Activated CD4-positive, alpha-beta T cell treated with anti-CD3 and anti-CD28 coated beads, Interleukin-2, amount 50 U/mL, for 24 hours (primary cell): Measurements from ENCODE around the gene RTN4.
A peak's percentile ranks its signal among the peaks of the same experiment; 100 is the strongest.
"Not testable (repeated sequence)": the region's sequence is repeated elsewhere in the genome, so short reads cannot be mapped to it uniquely, and the experiment has no call there.

Source experiments
- DNase-seq, 2 donors: peaks; one replicate each; pipeline ENCODE4 v3.0.0-alpha.2; 2020; ENCODE audit warnings: low read depth in 1 of 2, low spot score in 1 of 2

Gene RTN4

GRCh38 chr2:55073000-55073983 lies 23.0 kb upstream of the RTN4 start:
- no peak for DNase-seq

- no peak for DNase-seq
These were observed 13.6 kb upstream of the RTN4 start for GRCh38 chr2:55063713-55064323.

- no peak for DNase-seq
These were observed 13.0 kb upstream of the RTN4 start for GRCh38 chr2:55063226-55063625.

GRCh38 chr2:55062754-55063153 lies 12.5 kb upstream of the RTN4 start:
- DNase-seq, result no peak

- no peak for DNase-seq
These were observed 11.5 kb upstream of the RTN4 start for GRCh38 chr2:55061523-55062344.

GRCh38 chr2:55059793-55060192 lies 9.5 kb upstream of the RTN4 start:
- DNase-seq, result no peak

GRCh38 chr2:55057474-55057873 lies 7.2 kb upstream of the RTN4 start:
- no peak for DNase-seq

- DNase-seq, result no peak
These were observed 5.8 kb upstream of the RTN4 start for GRCh38 chr2:55056024-55056521.

- peak in 1 of 2 donors; percentile 25 for DNase-seq
These were observed 4.0 kb upstream of the RTN4 start for GRCh38 chr2:55054106-55054875.

GRCh38 chr2:55053225-55053624 lies 3.0 kb upstream of the RTN4 start:
- not testable (repeated sequence) for DNase-seq

GRCh38 chr2:55052129-55053061 lies 2.1 kb upstream of the RTN4 start:
- DNase-seq, result no peak

- DNase-seq, result peak in 1 of 2 donors; percentile 21
These were observed 995 bp upstream of the RTN4 start for GRCh38 chr2:55051026-55051866.

- DNase-seq, result peak in 1 of 2 donors; percentile 8
These were observed 491 bp downstream of the RTN4 start for GRCh38 chr2:55049821-55050099.

- peak; percentile 24 to 37 for DNase-seq
These were observed 1.0 kb downstream of the RTN4 start for GRCh38 chr2:55049043-55049820.

- DNase-seq, result no peak
These were observed 1.7 kb downstream of the RTN4 start for GRCh38 chr2:55048508-55049042.

- DNase-seq, result no peak
These were observed 2.5 kb downstream of the RTN4 start for GRCh38 chr2:55047677-55048299.

- DNase-seq, result no peak
These were observed 4.5 kb downstream of the RTN4 start for GRCh38 chr2:55045780-55046179.
